Measurements from ENCODE around the gene RFX4.

RFX4 gene

GRCh38 chr12:106582641-106583230 lies at the start of gene RFX4:
Gene RFX4 (plus strand): TSS chr12:106583004. CDS start chr12:106583321, 317 bp downstream.
- DNase-seq, result peak in 1 of 2 experiments; percentile 36

GRCh38 chr12:106541201-106541600 lies 41.6 kb upstream of the RFX4 start:
- no peak for DNase-seq

GRCh38 chr12:106551410-106551809 lies 31.4 kb upstream of the RFX4 start:
- DNase-seq, result no peak

GRCh38 chr12:106552228-106552627 lies 30.6 kb upstream of the RFX4 start:
- DNase-seq, result no peak

- DNase-seq, result no peak
Measured at GRCh38 chr12:106564678-106565329, 18.0 kb upstream of the RFX4 start.

GRCh38 chr12:106566771-106567170 lies 16.0 kb upstream of the RFX4 start:
- DNase-seq, result no peak

- no peak for DNase-seq
Measured at GRCh38 chr12:106573239-106573638, 9.6 kb upstream of the RFX4 start.

- DNase-seq, result no peak
Measured at GRCh38 chr12:106576848-106577247, 6.0 kb upstream of the RFX4 start.

- DNase-seq, result no peak
Measured at GRCh38 chr12:106580671-106581508, 1.9 kb upstream of the RFX4 start.

- no peak for DNase-seq
Measured at GRCh38 chr12:106581543-106582248, 1.1 kb upstream of the RFX4 start.

- no peak for DNase-seq
Measured at GRCh38 chr12:106582249-106582591, 584 bp upstream of the RFX4 start.

GRCh38 chr12:106583242-106584103 lies 669 bp downstream of the RFX4 start:
- no peak for DNase-seq

- DNase-seq, result peak in 1 of 2 experiments; percentile 33
Measured at GRCh38 chr12:106584104-106585064, 1.6 kb downstream of the RFX4 start.

- DNase-seq, result no peak
Measured at GRCh38 chr12:106585105-106585520, 2.3 kb downstream of the RFX4 start.

- DNase-seq, result peak; percentile 16 to 63
Measured at GRCh38 chr12:106585521-106586277, 2.9 kb downstream of the RFX4 start.

- DNase-seq, result no peak
Measured at GRCh38 chr12:106586278-106586802, 3.5 kb downstream of the RFX4 start.

- DNase-seq, result peak in 1 of 2 experiments; percentile 47
Measured at GRCh38 chr12:106586803-106587684, 4.2 kb downstream of the RFX4 start.

- no peak for DNase-seq
Measured at GRCh38 chr12:106588771-106589170, 6.0 kb downstream of the RFX4 start.

GRCh38 chr12:106590601-106591000 lies 7.8 kb downstream of the RFX4 start:
- no peak for DNase-seq
